GM21423 (cell line): Measurements from ENCODE around the gene BMP6.

ENCODE experiments used
- ATAC-seq: cut with Tn5 transposase; IDR thresholded peaks from one replicate; pipeline ENCODE4 v1.9.1; 2021; ENCODE audit warnings: mild to moderate bottlenecking, moderate library complexity; ENCODE audit not compliant: unreplicated experiment

The BMP6 gene

GRCh38 chr6:7901056-7901455, 175.2 kb downstream of the BMP6 start:
- no peak for ATAC-seq

- ATAC-seq = no peak
Measured at GRCh38 chr6:7901780-7902179, 175.9 kb downstream of the BMP6 start.

GRCh38 chr6:7902221-7902620, 176.3 kb downstream of the BMP6 start:
- no peak for ATAC-seq

- ATAC-seq = no peak
Measured at GRCh38 chr6:7902867-7903266, 177.0 kb downstream of the BMP6 start.

GRCh38 chr6:7903673-7904072, 177.8 kb downstream of the BMP6 start:
- ATAC-seq = no peak

- ATAC-seq = no peak
Measured at GRCh38 chr6:7904654-7905319, 178.9 kb downstream of the BMP6 start.

- no peak for ATAC-seq
Measured at GRCh38 chr6:7905416-7905815, 179.5 kb downstream of the BMP6 start.

- no peak for ATAC-seq
Measured at GRCh38 chr6:7906741-7907140, 180.8 kb downstream of the BMP6 start.

GRCh38 chr6:7907159-7907558, 181.3 kb downstream of the BMP6 start:
- no peak for ATAC-seq

- ATAC-seq = peak; percentile 30
Measured at GRCh38 chr6:7909323-7910276, 183.7 kb downstream of the BMP6 start.

- peak; percentile 20 for ATAC-seq
Measured at GRCh38 chr6:7910298-7910653, 184.4 kb downstream of the BMP6 start.

GRCh38 chr6:7910654-7911344, 184.9 kb downstream of the BMP6 start, which contains the start of gene TXNDC5:
TSS of gene TXNDC5 (minus strand) at chr6:7910788. CDS start at chr6:7910776, 12 bp downstream.
- ATAC-seq = peak; percentile 69

- no peak for ATAC-seq
Measured at GRCh38 chr6:7911345-7911725, 185.4 kb downstream of the BMP6 start.

GRCh38 chr6:7912024-7912423, 186.1 kb downstream of the BMP6 start:
- ATAC-seq = no peak

GRCh38 chr6:7912736-7913517, 187.0 kb downstream of the BMP6 start:
- ATAC-seq = no peak

GRCh38 chr6:7914311-7914710, 188.4 kb downstream of the BMP6 start:
- no peak for ATAC-seq

GRCh38 chr6:7914991-7915789, 189.3 kb downstream of the BMP6 start:
- ATAC-seq = no peak

GRCh38 chr6:7916959-7917358, 191.1 kb downstream of the BMP6 start:
- ATAC-seq = peak; percentile 85

GRCh38 chr6:7917729-7918128, 191.8 kb downstream of the BMP6 start:
- no peak for ATAC-seq

- no peak for ATAC-seq
Measured at GRCh38 chr6:7918403-7918802, 192.5 kb downstream of the BMP6 start.
